HG02970 (cell line): ENCODE data around the gene TPX2.

Experiments used
- ATAC-seq: cut with Tn5 transposase; IDR thresholded peaks from one replicate; pipeline ENCODE4 v1.9.1; 2021; ENCODE audit warnings: mild to moderate bottlenecking, moderate library complexity, moderate number of reproducible peaks; ENCODE audit not compliant: unreplicated experiment, low FRiP score

Gene TPX2

GRCh38 chr20:31758521-31758920 lies 19.4 kb downstream of the TPX2 start:
- ATAC-seq: no peak

DNA sequence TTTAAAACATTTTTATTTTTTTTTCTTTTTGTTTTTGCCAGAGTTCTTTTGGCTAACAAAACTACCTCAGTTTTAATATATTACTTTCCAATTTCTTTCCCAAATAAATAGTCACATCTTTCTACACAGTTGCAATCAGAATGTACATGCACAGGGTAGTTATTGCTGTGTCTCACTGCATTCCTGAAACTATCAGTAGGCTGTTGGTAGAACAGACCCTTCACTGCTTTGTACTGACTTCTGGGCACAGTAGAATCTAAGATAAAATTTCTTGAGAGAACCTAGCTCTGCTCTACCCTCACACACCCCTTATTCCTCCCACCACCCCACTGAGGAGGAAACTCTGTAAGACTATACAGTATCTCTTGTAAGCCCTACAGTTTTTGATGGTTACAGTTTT lies 19.9 kb downstream of the TPX2 start:
- no peak for ATAC-seq

- ATAC-seq: no peak
Observed at GRCh38 chr20:31759836-31760518, 20.9 kb downstream of the TPX2 start.

- no peak for ATAC-seq
Observed at GRCh38 chr20:31760519-31761240, 21.6 kb downstream of the TPX2 start.

DNA sequence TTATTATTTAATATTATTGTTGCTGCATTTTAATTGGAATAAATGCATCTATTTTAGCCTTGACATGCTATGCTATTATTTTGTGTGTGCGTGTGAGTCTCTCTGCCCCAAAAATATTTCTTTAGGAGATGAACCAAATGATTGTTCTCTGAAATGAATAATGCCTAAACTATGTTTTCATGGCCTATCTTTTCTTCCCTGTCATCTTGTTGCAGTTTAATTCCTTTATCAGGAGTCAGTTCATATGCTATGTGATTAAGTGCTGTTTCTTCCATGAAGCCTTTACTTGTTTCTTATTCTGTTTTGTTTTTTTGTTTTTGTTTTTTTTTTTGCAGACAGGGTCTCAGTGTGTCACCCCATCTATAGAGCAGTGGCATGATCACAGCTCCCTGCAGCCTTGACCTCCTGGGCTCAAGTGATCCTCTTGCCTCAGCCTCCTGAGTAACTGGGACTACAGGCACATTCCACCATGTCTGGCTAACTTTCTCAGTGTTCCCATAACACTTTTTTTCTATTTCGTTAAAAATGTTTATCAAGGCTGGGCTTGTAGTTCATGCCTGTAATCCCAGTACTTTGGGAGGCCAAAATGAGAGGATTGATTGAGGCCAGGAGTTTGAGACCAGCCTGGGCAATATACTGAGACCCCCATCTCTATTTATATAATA lies 25.7 kb downstream of the TPX2 start:
- ATAC-seq: no peak

- no peak for ATAC-seq
Observed at GRCh38 chr20:31767805-31768204, 28.7 kb downstream of the TPX2 start.

DNA sequence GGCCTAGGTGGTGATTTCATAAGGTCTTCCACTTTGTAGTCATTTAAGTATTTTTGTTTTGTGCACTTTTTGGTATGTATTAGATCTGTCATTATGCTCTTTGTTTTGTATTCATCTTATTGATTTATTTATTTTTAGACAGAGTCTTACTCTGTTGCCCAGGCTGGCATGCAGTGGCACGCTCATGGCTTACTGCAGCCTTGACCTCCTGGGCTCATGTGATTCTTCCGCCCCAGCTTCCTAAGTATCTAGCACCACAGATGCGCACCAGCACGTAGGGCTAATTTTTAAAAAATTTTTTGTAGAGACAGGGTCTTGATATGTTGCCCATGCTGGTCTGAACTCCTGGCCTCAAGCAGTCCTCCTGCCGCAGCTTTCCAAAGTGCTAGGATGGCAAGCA lies 30.6 kb downstream of the TPX2 start:
- ATAC-seq: no peak

- ATAC-seq: no peak
Observed at GRCh38 chr20:31770243-31770642, 31.2 kb downstream of the TPX2 start.

DNA sequence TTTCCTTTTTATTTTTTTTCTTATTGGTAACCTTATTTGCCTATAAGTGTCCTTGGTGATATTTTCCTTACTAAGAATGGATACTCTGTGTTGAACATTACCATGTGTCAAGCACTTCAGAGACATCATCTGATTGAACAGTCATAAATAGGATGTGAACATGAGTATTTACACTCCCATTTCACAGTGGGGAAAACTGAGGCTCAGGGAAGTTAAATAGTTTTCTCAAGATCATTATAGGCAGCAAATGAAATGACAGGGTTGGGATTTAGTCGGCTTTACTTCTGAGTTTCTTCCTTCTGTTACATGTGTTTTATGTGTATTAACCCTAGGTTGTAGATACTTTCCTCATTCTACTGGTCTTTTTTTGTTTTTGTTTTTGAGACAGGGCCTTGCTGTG lies 35.3 kb downstream of the TPX2 start:
- no peak for ATAC-seq

DNA sequence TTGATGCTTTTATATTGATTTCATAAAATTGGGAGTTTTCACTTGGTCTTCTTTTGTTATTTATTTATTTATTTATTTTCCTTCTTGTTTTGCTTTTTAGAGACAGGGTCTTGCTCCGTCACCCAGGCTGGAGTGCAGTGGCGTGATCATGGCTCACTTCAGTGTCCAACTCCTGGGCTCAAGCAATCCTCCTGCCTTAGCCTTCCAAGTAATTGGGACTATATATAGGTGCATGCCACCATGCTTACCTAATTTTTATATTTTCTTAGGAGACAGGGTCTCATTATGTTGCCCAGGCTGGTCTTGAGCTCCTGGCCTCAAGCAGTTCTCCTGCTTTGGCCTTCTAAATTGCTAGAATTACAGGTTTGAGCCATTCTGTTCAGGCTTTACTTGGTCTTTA lies 41.7 kb downstream of the TPX2 start:
- no peak for ATAC-seq

DNA sequence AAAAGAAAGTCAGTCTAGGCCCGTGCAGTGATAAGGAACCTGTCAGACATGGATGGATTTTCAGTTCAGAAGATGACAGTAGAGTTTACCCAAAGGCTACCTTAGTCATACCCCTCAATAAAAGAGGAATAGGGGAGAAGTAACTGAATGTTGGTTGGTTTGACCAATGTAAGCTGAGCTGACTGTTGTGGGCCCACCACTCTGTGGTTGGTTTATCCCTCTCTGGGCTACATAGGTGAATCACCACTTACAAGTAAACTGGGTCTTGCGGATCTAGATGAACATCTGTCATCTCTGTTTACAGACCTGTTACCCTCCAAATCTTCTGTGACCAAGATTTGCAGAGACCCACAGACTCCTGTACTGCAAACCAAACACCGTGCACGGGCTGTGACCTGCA lies 42.9 kb downstream of the TPX2 start:
- ATAC-seq: no peak

DNA sequence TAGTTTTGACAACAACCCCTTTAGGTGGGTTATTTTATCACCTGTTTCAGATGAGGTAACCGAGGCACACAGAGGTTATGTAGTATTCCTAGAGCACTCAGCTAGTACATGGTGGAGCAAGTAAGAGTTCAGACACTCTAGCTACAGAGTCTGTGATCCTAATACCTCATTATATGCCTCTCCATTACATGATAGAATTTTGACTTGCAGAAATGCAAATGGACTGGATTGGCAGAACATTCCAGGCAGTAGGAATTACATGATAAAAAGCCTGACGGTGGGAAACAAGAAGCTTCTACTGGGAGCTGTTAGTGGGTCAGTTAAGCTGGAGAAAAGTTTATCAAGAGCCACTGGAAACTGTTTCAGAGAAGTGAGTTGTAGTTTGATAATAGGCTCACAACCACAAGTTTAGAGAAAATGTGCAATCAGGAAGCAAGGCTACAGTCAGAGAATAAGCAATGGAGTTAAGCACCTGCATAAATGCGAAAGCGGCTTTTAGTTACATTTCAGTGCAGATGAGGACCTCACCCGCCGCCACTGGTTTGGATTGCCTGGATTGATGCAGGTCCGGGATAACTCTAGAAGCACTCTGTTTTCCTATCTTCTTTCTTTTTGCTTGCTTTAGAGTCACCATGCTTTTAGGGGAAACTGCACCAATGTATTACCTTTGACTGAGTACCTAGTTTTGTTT lies 45.4 kb downstream of the TPX2 start:
- no peak for ATAC-seq

DNA sequence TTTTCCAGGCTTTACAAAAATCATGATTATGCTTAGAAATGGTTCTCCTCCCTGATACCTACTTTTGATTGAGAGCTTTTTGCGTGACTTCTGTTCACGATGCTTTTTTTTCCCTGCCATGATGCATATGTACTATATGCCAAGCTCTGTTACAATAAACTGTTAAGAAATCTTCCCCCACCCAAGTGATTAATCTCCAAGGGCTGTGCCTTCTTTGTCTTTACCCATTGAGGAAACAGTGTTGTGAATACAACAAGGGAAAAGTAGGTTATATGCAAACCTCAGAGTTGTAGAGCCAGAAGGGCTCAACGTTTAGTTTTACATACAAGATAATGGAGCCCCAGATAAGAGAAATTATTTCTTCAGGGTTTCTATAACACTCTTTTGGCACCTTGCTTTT lies 46.0 kb downstream of the TPX2 start:
- ATAC-seq: no peak

- ATAC-seq: no peak
Observed at GRCh38 chr20:31788578-31788977, 49.5 kb downstream of the TPX2 start.

- no peak for ATAC-seq
Observed at GRCh38 chr20:31790401-31790800, 51.3 kb downstream of the TPX2 start.

GRCh38 chr20:31797364-31797763 lies 58.3 kb downstream of the TPX2 start:
- ATAC-seq: no peak

- no peak for ATAC-seq
Observed at GRCh38 chr20:31801508-31801907, 62.4 kb downstream of the TPX2 start.

DNA sequence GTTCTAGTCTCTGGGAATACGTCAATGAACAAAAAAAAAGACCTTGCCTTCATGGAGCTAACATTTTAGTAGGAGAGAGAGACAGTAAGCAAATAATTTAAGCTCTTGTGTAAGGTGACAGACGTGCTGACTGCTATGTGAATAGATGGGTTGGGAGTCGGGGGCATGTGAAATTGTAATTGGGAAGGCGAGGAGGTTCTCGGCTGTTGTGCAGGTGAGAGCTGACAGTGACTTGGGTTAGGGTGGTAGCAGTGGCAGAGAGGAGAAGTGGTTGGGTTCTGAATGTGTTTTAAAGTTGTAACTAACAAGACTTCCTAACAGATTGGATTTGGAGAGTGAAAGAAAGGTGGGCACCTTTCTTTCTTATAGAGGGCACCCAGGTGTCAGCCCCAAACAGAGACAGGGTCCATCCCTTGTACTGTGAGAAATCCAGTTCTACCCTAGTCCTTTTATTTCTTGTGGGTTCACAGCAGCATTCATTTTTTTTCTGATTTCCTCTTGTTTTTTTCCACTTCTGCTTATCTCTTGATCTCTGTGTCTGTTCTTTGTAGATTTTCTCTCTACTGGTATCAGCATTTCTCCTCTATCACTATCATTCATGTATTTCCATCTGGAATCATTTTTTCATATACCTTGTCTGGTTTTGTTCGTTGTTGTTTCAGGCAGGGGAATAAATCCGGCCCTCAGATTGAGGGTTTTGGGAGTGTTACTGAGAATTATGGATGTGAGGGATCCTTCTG lies 64.6 kb downstream of the TPX2 start:
- no peak for ATAC-seq

DNA sequence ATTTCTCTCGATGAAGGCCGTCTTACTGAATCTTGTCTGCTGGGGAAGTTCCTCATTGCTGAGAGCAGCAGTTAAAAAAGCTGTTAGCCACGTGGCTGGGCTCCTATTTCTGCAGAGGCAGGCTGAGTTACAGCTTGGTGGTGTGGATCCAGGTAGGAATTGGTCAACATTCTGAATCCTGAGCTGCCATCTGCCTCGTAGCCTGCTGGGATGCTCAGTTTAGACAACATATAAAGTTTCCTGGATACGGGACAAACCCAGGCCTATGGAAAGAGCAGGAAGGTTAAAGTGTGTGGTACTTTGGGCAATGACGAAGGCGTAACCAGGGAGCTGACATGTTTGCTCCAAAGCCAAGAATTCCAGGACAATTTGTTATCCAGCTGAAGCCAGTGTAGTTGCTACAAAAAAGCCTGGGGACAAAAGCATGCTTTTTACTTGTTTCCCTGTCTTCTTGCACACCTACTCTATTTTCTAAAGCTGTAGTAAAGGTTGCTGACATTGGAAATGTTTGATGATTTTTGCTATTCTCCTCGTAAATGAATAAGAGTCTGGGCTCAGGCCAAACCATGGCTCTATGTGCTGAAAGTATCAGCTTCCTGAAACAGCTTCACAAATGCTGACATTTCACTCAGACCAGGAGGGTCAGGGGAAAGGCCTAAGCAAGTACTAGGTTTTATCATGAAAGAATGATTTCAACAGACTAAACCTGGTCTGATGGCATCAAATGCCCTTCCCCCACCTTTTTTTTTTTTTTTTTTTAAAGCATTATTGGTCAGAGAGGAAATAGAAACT lies 67.7 kb downstream of the TPX2 start:
- ATAC-seq: no peak

DNA sequence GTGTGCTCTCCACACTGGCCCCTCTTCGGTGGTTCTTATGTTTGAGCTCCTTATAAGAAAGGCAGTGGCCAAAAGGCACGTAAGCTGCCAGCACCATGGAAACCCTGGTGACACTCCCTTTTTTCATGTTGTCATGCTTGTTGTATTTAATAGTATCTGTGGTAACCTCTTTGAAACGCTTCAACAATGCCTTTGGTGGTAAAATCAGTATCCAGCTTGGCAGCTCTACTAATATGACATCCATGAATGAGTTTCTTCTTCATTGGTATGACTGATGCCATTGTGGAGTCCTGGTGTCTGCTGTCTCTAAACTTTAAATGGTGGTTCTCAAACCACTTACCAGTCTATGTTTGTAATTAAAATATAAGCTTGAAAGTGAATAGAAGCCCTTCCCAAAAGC lies 69.4 kb downstream of the TPX2 start:
- no peak for ATAC-seq
